ENCODE data around the gene GIPR.

Gene GIPR

DNA sequence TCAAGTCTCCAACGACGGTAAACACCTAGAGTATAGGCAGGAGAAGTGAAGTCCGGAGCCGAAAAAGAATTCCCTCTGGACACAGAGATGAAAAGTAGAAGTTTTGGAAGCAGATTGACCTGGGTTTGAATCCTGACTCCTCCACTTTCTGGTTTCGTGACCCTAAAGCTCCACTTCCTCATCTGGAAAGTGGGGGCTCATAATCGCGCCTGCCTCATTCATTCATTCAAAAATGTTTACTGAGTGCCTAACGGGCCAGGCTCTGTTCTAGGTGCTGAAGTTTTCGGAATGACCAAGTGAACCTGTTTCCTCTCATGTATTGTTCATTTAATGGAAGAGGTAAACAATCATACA, 21.7 kb upstream of the GIPR start:
- no peaks in the 10 kb centered on the region for H3K27me3 ChIP-seq (ENCODE audit: insufficient read depth, poor library complexity, severe bottlenecking)
- no peaks in the 10 kb centered on the region for H3K36me3 ChIP-seq (ENCODE audit: low read depth)
- peaks cover 13% of the 10 kb centered on the region for H3K4me1 ChIP-seq (ENCODE audit: insufficient read depth, poor library complexity, severe bottlenecking)
- no peak overlapping the region for H3K27ac ChIP-seq (ENCODE audit: poor library complexity, severe bottlenecking)
- TF ChIP-seq, protein P1, sequence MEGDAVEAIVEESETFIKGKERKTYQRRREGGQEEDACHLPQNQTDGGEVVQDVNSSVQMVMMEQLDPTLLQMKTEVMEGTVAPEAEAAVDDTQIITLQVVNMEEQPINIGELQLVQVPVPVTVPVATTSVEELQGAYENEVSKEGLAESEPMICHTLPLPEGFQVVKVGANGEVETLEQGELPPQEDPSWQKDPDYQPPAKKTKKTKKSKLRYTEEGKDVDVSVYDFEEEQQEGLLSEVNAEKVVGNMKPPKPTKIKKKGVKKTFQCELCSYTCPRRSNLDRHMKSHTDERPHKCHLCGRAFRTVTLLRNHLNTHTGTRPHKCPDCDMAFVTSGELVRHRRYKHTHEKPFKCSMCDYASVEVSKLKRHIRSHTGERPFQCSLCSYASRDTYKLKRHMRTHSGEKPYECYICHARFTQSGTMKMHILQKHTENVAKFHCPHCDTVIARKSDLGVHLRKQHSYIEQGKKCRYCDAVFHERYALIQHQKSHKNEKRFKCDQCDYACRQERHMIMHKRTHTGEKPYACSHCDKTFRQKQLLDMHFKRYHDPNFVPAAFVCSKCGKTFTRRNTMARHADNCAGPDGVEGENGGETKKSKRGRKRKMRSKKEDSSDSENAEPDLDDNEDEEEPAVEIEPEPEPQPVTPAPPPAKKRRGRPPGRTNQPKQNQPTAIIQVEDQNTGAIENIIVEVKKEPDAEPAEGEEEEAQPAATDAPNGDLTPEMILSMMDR (IDR thresholded peaks at IDR 0.05; ENCODE audit: poor library complexity, severe bottlenecking) = no peak
- ATAC-seq (ENCODE audit: low read depth) (no peak), DNase-seq (ENCODE audit: low spot score) (no peak)
- no peaks in the 10 kb centered on the region for H3K9me3 ChIP-seq (ENCODE audit: severe bottlenecking)
- H3K4me3 ChIP-seq (ENCODE audit: severe bottlenecking) = peak overlapping the region; percentile 27

DNA sequence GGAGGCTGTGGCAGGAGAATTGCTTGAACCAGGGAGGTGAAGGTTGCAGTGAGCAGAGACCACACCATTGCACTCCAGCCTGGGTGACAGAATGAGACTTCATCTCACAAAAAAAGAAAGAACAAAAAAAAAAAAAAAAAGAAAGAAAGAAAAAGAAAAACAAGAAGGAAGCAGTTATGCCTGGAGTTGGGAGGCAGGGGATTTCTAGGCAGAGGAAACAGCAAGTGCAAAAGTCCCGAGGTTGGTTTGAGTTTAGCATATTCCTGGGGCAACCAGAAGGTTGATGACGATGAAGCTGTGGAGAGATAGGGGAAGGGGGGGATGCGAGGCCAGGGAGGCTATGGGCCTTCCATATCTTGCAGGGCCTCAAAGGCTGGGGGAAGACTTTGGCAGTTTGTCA, 17.3 kb upstream of the GIPR start:
- DNase-seq (ENCODE audit: low spot score) = no peak

DNA sequence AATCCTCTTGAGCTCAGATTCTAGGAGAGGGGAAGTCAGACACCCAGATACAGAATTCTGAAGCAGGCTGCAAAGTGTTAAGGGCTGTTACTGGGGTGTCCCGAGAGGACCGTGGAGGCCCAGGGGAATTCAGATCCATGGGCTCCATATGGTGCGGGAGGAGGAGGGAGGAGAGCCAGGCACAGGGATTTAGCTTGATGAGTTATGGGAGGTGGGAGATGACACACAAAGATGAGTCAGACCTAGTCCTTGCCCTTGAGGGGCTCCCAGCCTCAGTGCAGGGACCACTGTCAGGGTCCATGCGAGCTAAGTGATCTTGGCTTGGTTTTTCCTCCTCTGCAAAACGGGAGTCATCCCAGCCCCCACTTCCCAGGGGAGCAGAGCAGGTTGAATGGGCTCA, 14.4 kb upstream of the GIPR start:
- Histone ChIP-seq H3K9me3 (ENCODE audit: severe bottlenecking) (no peaks in the 10 kb centered on the region), H3K27ac (ENCODE audit: poor library complexity, severe bottlenecking) (no peak overlapping the region), H3K4me1 (ENCODE audit: insufficient read depth, poor library complexity, severe bottlenecking) (no peaks in the 10 kb centered on the region), H3K4me3 (ENCODE audit: severe bottlenecking) (no peak overlapping the region), H3K36me3 (ENCODE audit: low read depth) (no peaks in the 10 kb centered on the region), H3K27me3 (ENCODE audit: insufficient read depth, poor library complexity, severe bottlenecking) (no peaks in the 10 kb centered on the region)
- TF ChIP-seq, protein P1 (IDR thresholded peaks at IDR 0.05; ENCODE audit: poor library complexity, severe bottlenecking) = no peak
- DNase-seq (ENCODE audit: low spot score) (no peak), ATAC-seq (ENCODE audit: low read depth) (no peak)

More for the DNA sequence above, 17.3 kb upstream of the GIPR start:
- no peak for ATAC-seq (ENCODE audit: low read depth)
- Histone ChIP-seq H3K4me3 (ENCODE audit: severe bottlenecking) (no peak overlapping the region), H3K27ac (ENCODE audit: poor library complexity, severe bottlenecking) (no peak overlapping the region), H3K4me1 (ENCODE audit: insufficient read depth, poor library complexity, severe bottlenecking) (peaks cover 6% of the 10 kb centered on the region), H3K9me3 (ENCODE audit: severe bottlenecking) (no peaks in the 10 kb centered on the region), H3K27me3 (ENCODE audit: insufficient read depth, poor library complexity, severe bottlenecking) (no peaks in the 10 kb centered on the region), H3K36me3 (ENCODE audit: low read depth) (no peaks in the 10 kb centered on the region)
- TF ChIP-seq, protein P1 (IDR thresholded peaks at IDR 0.05; ENCODE audit: poor library complexity, severe bottlenecking) = no peak

DNA sequence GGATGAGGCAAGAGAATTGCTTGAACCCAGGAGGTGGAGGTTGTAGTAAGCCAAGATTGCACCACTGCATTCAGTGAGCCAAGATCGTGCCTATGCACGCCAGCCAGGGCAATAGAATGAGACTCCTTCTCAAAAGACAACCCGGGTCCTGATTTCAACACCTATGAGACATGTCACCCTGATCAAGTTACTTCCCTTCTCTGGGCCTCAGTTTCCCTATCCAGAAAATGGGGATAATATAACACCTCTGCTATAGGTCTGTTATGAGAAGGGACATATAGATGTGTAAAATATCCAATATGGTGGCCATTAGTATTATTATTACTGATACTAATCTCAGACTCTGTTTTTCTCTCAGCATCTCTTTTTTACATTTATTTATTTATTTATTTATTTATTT, 12.9 kb upstream of the GIPR start:
- TF ChIP-seq, protein P1 (IDR thresholded peaks at IDR 0.05; ENCODE audit: poor library complexity, severe bottlenecking) = no peak
- Histone ChIP-seq H3K36me3 (ENCODE audit: low read depth) (no peaks in the 10 kb centered on the region), H3K4me1 (ENCODE audit: insufficient read depth, poor library complexity, severe bottlenecking) (no peaks in the 10 kb centered on the region), H3K9me3 (ENCODE audit: severe bottlenecking) (no peaks in the 10 kb centered on the region), H3K4me3 (ENCODE audit: severe bottlenecking) (no peak overlapping the region), H3K27ac (ENCODE audit: poor library complexity, severe bottlenecking) (no peak overlapping the region), H3K27me3 (ENCODE audit: insufficient read depth, poor library complexity, severe bottlenecking) (no peaks in the 10 kb centered on the region)
- DNase-seq (ENCODE audit: low spot score) = no peak
- ATAC-seq (ENCODE audit: low read depth) = no peak

DNA sequence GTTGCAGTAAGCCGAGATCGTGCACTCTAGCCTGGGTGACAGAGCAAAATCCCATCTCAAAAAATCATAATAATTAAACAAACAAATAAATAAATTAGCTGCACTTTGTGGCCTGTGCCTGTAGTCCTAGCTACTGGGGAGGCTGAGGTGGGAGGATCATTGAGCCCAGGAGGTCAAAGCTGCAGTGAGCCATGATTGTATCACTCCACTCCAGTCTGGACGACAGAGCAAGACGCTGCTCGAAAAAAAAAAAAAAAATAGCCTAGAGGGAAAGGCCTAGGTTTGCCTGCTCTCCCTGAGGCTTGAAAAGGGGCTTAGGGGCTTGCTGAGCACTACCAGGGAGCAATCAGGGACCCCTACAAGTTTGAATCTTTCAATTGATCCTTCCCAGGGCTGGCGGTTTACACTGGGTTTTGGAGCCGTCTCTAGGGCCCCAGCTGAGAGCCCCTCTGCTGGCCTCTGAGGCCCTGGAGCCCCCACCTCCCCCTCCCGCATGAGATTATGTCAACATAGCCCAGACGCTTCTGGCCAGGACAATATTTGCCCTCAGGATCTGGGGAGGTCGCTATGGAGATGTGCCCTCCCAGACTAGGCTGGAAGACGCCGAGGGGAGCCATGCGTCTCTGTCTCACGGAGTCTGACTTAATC, 10.4 kb upstream of the GIPR start:
- no peak overlapping the region for H3K4me3 ChIP-seq (ENCODE audit: severe bottlenecking)
- no peak for DNase-seq (ENCODE audit: low spot score)

More for the DNA sequence above, 10.4 kb upstream of the GIPR start:
- no peak overlapping the region for H3K27ac ChIP-seq (ENCODE audit: poor library complexity, severe bottlenecking)
- ATAC-seq (ENCODE audit: low read depth) = no peak
- H3K27me3 ChIP-seq (ENCODE audit: insufficient read depth, poor library complexity, severe bottlenecking) = no peaks in the 10 kb centered on the region
- H3K9me3 ChIP-seq (ENCODE audit: severe bottlenecking) = no peaks in the 10 kb centered on the region
- no peaks in the 10 kb centered on the region for H3K4me1 ChIP-seq (ENCODE audit: insufficient read depth, poor library complexity, severe bottlenecking)
- TF ChIP-seq, protein P1 (IDR thresholded peaks at IDR 0.05; ENCODE audit: poor library complexity, severe bottlenecking) = no peak
- no peaks in the 10 kb centered on the region for H3K36me3 ChIP-seq (ENCODE audit: low read depth)
